ENCODE data around the gene BOLA1. TPM values are rescaled to one million over a fixed set of nuclear protein-coding genes. Genes with fewer than 3 reads are reported as not detected.

The BOLA1 gene
- total and polyA plus RNA-seq, 2 donors (not counting 1 experiment from before 2014, with no cell fraction given): 15.0 to 16.7 TPM

DNA sequence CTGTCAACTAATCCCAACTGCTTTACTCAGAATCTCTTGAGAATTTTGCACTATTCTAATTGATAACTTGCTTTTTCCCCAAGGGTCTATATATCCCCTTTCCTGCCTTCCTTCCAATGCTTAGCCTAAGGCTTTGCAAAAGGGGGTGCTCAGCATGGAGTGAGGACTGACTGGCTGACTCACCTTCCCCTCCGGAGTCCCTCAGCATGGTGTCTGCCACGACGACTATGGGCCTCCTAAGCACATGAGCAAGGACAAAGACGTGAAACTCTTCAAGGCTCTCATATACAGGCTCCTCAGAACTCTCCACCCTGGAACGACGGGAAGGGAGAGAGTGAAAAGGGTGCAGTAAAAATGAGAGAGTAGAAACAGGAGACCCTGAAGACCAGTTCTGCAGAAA, 50.5 kb downstream of the BOLA1 start:
- CTCF ChIA-PET: interaction anchor here (1.0 to 1.2 kb wide), 2 partner anchors 9 to 238 kb away, joined by 5 read pairs; no protein-coding TSS in a partner anchor
- no peak overlapping the region for H3K4me3 Mint-ChIP-seq
- no peaks in the 10 kb centered on the region for H3K9me3 Mint-ChIP-seq (ENCODE audit: insufficient read depth)
- H3K27me3 ChIP-seq (replicated peaks in 1 of 4; ENCODE audit: control extremely low read depth in 1 of 4, control insufficient read depth in 3 of 4, insufficient read depth in 4 of 4, low read length in 3 of 4): no peaks in the 10 kb centered on the region
- H3K4me1 ChIP-seq (ENCODE audit: control insufficient read depth in 2 of 2, insufficient read depth in 2 of 2, low read length in 2 of 2): no peaks in the 10 kb centered on the region
- no peak overlapping the region for H3K27ac Mint-ChIP-seq
- intact Hi-C loops (cut with micrococcal nuclease): no loop called here
- H3K36me3 ChIP-seq (replicated peaks in 1 of 2; ENCODE audit: control extremely low read depth in 1 of 2, control insufficient read depth in 1 of 2, extremely low read depth in 1 of 2, insufficient read depth in 2 of 2, low read length in 1 of 2): no peaks in the 10 kb centered on the region
- TF ChIP-seq EZH2 (IDR thresholded peaks at IDR 0.05; ENCODE audit: borderline replicate concordance, insufficient read depth, low read depth, low read length, poor library complexity, severe bottlenecking): no peak
- TF ChIP-seq, protein P1, sequence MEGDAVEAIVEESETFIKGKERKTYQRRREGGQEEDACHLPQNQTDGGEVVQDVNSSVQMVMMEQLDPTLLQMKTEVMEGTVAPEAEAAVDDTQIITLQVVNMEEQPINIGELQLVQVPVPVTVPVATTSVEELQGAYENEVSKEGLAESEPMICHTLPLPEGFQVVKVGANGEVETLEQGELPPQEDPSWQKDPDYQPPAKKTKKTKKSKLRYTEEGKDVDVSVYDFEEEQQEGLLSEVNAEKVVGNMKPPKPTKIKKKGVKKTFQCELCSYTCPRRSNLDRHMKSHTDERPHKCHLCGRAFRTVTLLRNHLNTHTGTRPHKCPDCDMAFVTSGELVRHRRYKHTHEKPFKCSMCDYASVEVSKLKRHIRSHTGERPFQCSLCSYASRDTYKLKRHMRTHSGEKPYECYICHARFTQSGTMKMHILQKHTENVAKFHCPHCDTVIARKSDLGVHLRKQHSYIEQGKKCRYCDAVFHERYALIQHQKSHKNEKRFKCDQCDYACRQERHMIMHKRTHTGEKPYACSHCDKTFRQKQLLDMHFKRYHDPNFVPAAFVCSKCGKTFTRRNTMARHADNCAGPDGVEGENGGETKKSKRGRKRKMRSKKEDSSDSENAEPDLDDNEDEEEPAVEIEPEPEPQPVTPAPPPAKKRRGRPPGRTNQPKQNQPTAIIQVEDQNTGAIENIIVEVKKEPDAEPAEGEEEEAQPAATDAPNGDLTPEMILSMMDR (IDR thresholded peaks at IDR 0.05): no peak
- no peak overlapping the region for H3K9ac ChIP-seq (ENCODE audit: low read length)
- H3K4me2 ChIP-seq (replicated peaks; ENCODE audit: low read depth, low read length, poor library complexity, severe bottlenecking): no peak overlapping the region
- WGBS (ENCODE audit: insufficient coverage): no CpG with 5 or more reads among the region's 6 CpGs
- DNase-seq (no peak), ATAC-seq (ENCODE audit: low read depth) (no peak)
- H3K4me1 Mint-ChIP-seq: no peaks in the 10 kb centered on the region
- H2AFZ ChIP-seq (ENCODE audit: insufficient read depth, low read depth, low read length, poor library complexity, severe bottlenecking): no peak overlapping the region
- H3K27ac ChIP-seq (ENCODE audit: low read length in 2 of 2): no peak overlapping the region
- no peaks in the 10 kb centered on the region for H4K20me1 ChIP-seq (ENCODE audit: control insufficient read depth, insufficient read depth, low read length, poor library complexity, severe bottlenecking)
- no peaks in the 10 kb centered on the region for H3K9me3 ChIP-seq (ENCODE audit: control extremely low read depth in 1 of 3, control insufficient read depth in 2 of 3, insufficient read depth in 1 of 3, low read length in 2 of 3)
- H3K4me3 ChIP-seq (ENCODE audit: control extremely low read depth in 1 of 5, extremely low read depth in 1 of 5, insufficient read depth in 1 of 5, low read depth in 2 of 5, low read length in 4 of 5): no peak overlapping the region
- POLR2A ChIA-PET: no interaction called here
- no peaks in the 10 kb centered on the region for H3K79me2 ChIP-seq (ENCODE audit: control insufficient read depth, insufficient read depth, low read length)
- no peaks in the 10 kb centered on the region for H3K27me3 Mint-ChIP-seq

Other genes with a start within 250 kb of the BOLA1 start
- not detected in 2 replicates for gene FCGR1A, start 116.9 kb upstream of the BOLA1 start, total RNA-seq
- gene FCGR1A, start 116.9 kb upstream of the BOLA1 start, polyA plus RNA-seq: 0.10 TPM in 1 of 2 replicates, not detected in the other
- 0.07 and 0.10 TPM in 2 replicates for gene SV2A, start 18.3 kb downstream of the BOLA1 start, total RNA-seq
- gene SV2A, start 18.3 kb downstream of the BOLA1 start, polyA plus RNA-seq: 0.23 and 0.24 TPM in 2 replicates
- gene SF3B4, start 28.2 kb downstream of the BOLA1 start, total RNA-seq: 59.7 and 60.1 TPM in 2 replicates
- gene SF3B4, start 28.2 kb downstream of the BOLA1 start, polyA plus RNA-seq: 22.6 and 26.1 TPM in 2 replicates
- gene MTMR11, start 37.3 kb downstream of the BOLA1 start, total RNA-seq: 0.15 TPM in 1 of 2 replicates, not detected in the other
- gene MTMR11, start 37.3 kb downstream of the BOLA1 start, polyA plus RNA-seq: 0.74 and 0.91 TPM in 2 replicates
- gene OTUD7B, start 111.2 kb downstream of the BOLA1 start, total RNA-seq: 3.3 and 4.1 TPM in 2 replicates
- gene OTUD7B, start 111.2 kb downstream of the BOLA1 start, polyA plus RNA-seq: 0.25 and 0.40 TPM in 2 replicates
- gene VPS45, start 168.2 kb downstream of the BOLA1 start, total RNA-seq: 49.1 and 50.0 TPM in 2 replicates
- 23.4 TPM in 2 replicates for gene VPS45, start 168.2 kb downstream of the BOLA1 start, polyA plus RNA-seq

All from B cell (primary cell).